GM12878 (cell line): Measurements from ENCODE around the gene TTC33. TPM values are rescaled to one million over a fixed set of nuclear protein-coding genes. Genes with fewer than 3 reads are reported as not detected.

Experiments
- ATAC-seq: fragments of 200-7000 bp; cut with Tn5 transposase; 3 replicates; pipeline ENCODE4 v1.9.1; 2020; ENCODE audit warnings: mild to moderate bottlenecking, moderate library complexity
- BruUV-seq: library from RNA; stranded (reverse); fragments of 400-500 nt; replicated peaks from 2 replicates; lab custom pipeline; 2021; lab: Mats Ljungman, UMichigan
- CTCF ChIA-PET: fragments of 300-600 bp; sonication (Branson Sonifier 250); formaldehyde crosslinking; extraction: SDS; loops from one replicate; lab custom pipeline; 2021; ENCODE audit warnings: inconsistent platforms; lab: Yijun Ruan, JAX
- POLR2A ChIA-PET: fragments of 350-600 bp; formaldehyde crosslinking; extraction: SDS; loops from one replicate; lab custom pipeline; 2021; ENCODE audit warnings: inconsistent platforms; lab: Charles Lee
- RAD21 ChIA-PET: fragments of 300-600 bp; sonication (Branson Sonifier 250); formaldehyde crosslinking; loops from one replicate; lab custom pipeline; 2023; ENCODE audit warnings: antibody characterized with exemption; ENCODE audit not compliant: unreplicated experiment; lab: Charles Lee
- SMC1A ChIA-PET: fragments of 300-600 bp; sonication (Branson Sonifier 250); formaldehyde crosslinking; loops from one replicate; lab custom pipeline; 2023; ENCODE audit not compliant: unreplicated experiment, uncharacterized antibody; lab: Charles Lee
- DNase-seq: peaks from one replicate; pipeline ENCODE4 v3.0.0-alpha.2; 2011; ENCODE audit warnings: low read depth, low spot score
- FAIRE-seq: peaks from 3 replicates; lab custom pipeline; 2011; peaks lifted over from hg19 to GRCh38; lab: Jason Lieb, UNC
- H2AFZ ChIP-seq: 2 replicates; pipeline ENCODE4 v1.6.0; 2011; ENCODE audit warnings: low read depth, low read length, control low read depth; ENCODE audit not compliant: control insufficient read depth
- H3K27ac ChIP-seq: 2 replicates; pipeline ENCODE4 v1.5.1; 2011; ENCODE audit warnings: control low read depth; ENCODE audit not compliant: control insufficient read depth, insufficient read depth
- H3K27me3 ChIP-seq, 2 experiments: replicated peaks in 1 of 2; 2 replicates each; pipeline versions ENCODE4 v1.6.0 to v1.6.1; 2011; ENCODE audit warnings: low read length in 1 of 2; ENCODE audit not compliant: control insufficient read depth in 2 of 2, insufficient read depth in 2 of 2
- H3K36me3 ChIP-seq, 2 experiments: 2 replicates each; pipeline ENCODE4 v1.5.1; 2011; ENCODE audit warnings: low read length in 1 of 2; ENCODE audit not compliant: control insufficient read depth in 2 of 2, insufficient read depth in 2 of 2
- H3K4me1 ChIP-seq: 2 replicates; pipeline ENCODE4 v1.6.1; 2011; ENCODE audit warnings: mild to moderate bottlenecking, low read length, moderate library complexity, mixed read lengths; ENCODE audit not compliant: control insufficient read depth, insufficient read depth
- H3K4me2 ChIP-seq: 2 replicates; pipeline ENCODE4 v1.6.0; 2011; ENCODE audit warnings: control low read depth; ENCODE audit not compliant: control insufficient read depth, insufficient read depth
- H3K4me3 ChIP-seq: fragments of 200-600 bp; sonication (generic); 2 replicates; pipeline ENCODE4 v1.5.1; 2016
- H3K79me2 ChIP-seq: 2 replicates; pipeline ENCODE4 v1.6.0; 2011; ENCODE audit warnings: low read length; ENCODE audit not compliant: control insufficient read depth, insufficient read depth
- H3K9ac ChIP-seq: 2 replicates; pipeline ENCODE4 v1.8.0; 2011; ENCODE audit warnings: low read length, control low read depth, mixed read lengths; ENCODE audit not compliant: control insufficient read depth, insufficient read depth
- H3K9me3 ChIP-seq: replicated peaks from 3 replicates; pipeline ENCODE4 v1.5.1; 2011; ENCODE audit warnings: mild to moderate bottlenecking, low read length; ENCODE audit not compliant: control insufficient read depth, insufficient read depth
- H4K20me1 ChIP-seq: 2 replicates; pipeline ENCODE4 v1.6.0; 2011; ENCODE audit not compliant: control insufficient read depth, insufficient read depth
- BMI1 ChIP-seq: fragments of 450-650 bp; IDR thresholded peaks from 2 replicates; pipeline ENCODE4 v1.6.1; 2016; ENCODE audit warnings: mild to moderate bottlenecking, moderate library complexity, borderline replicate concordance
- CBX5 ChIP-seq: sonication (generic); IDR thresholded peaks from 2 replicates; pipeline ENCODE4 v1.6.1; 2016; ENCODE audit warnings: low read depth, moderate library complexity, mild to moderate bottlenecking, inconsistent platforms
- CEBPB ChIP-seq, 2 experiments: fragments of 150-350 bp in 1 of 2; IDR thresholded peaks; 2 replicates each; pipeline ENCODE4 v1.6.1; 2012 to 2014; ENCODE audit warnings: low read depth in 2 of 2, low read length in 2 of 2, borderline replicate concordance in 1 of 2, inconsistent platforms in 1 of 2
- CHD1 ChIP-seq: IDR thresholded peaks from 2 replicates; pipeline ENCODE4 v1.6.1; 2012; ENCODE audit warnings: low read depth, low read length, improper control_type of control experiment
- DPF2 ChIP-seq: fragments of 450-650 bp; IDR thresholded peaks from 2 replicates; pipeline ENCODE4 v1.6.1; 2017; ENCODE audit warnings: mild to moderate bottlenecking
- EED ChIP-seq: sonication (generic); IDR thresholded peaks from 2 replicates; pipeline ENCODE4 v1.6.1; 2016; ENCODE audit warnings: antibody characterized with exemption, low read depth
- EZH2 ChIP-seq: IDR thresholded peaks from 2 replicates; pipeline ENCODE4 v1.6.1; 2012; ENCODE audit warnings: low read depth, mild to moderate bottlenecking, control low read depth, inconsistent platforms, low read length, borderline replicate concordance; ENCODE audit not compliant: control insufficient read depth
- FOXK2 ChIP-seq: fragments of 450-650 bp; IDR thresholded peaks from 2 replicates; pipeline ENCODE4 v1.6.1; 2017; ENCODE audit warnings: mild to moderate bottlenecking, moderate library complexity
- JUNB ChIP-seq: IDR thresholded peaks from 2 replicates; pipeline ENCODE4 v1.6.1; 2016; ENCODE audit warnings: antibody characterized with exemption, mild to moderate bottlenecking
- MEF2A ChIP-seq: IDR thresholded peaks from 2 replicates; pipeline ENCODE4 v1.6.1; 2011; ENCODE audit warnings: low read depth, mild to moderate bottlenecking, low read length, moderate library complexity; ENCODE audit not compliant: insufficient read depth
- MXI1 ChIP-seq: fragments of 150-350 bp; IDR thresholded peaks from 2 replicates; pipeline ENCODE4 v1.6.1; 2011; ENCODE audit warnings: low read depth, mild to moderate bottlenecking, inconsistent platforms, low read length, improper control_type of control experiment
- NFIC ChIP-seq: IDR thresholded peaks from 2 replicates; pipeline ENCODE4 v1.6.1; 2012; ENCODE audit warnings: low read depth, mild to moderate bottlenecking, inconsistent platforms, low read length, moderate library complexity
- RAD21 ChIP-seq: IDR thresholded peaks from 2 replicates; pipeline ENCODE4 v1.6.1; 2011; ENCODE audit warnings: mild to moderate bottlenecking, low read depth, low read length, moderate library complexity; ENCODE audit not compliant: insufficient read depth
- RAD51 ChIP-seq: fragments of 450-650 bp; IDR thresholded peaks from 2 replicates; pipeline ENCODE4 v1.6.1; 2016; ENCODE audit warnings: moderate library complexity, mild to moderate bottlenecking, inconsistent platforms
- RFX5 ChIP-seq: IDR thresholded peaks from 2 replicates; pipeline ENCODE4 v1.6.1; 2011; ENCODE audit warnings: low read depth, low read length, improper control_type of control experiment
- STAT3 ChIP-seq: IDR thresholded peaks from 2 replicates; pipeline ENCODE4 v1.6.1; 2011; ENCODE audit warnings: low read depth, low read length, improper control_type of control experiment
- WGBS: methylation state at CpG from one replicate; pipeline ENCODE4 v1.1.6; 2016; ENCODE audit warnings: low lambda C conversion rate; ENCODE audit not compliant: insufficient replicate concordance, insufficient coverage; ENCODE audit errors: missing lambda C conversion rate; 5-methylcytosine and 5-hydroxymethylcytosine counted together
- in situ Hi-C: fragments of 300-500 bp; cut with MboI; formaldehyde crosslinking; loops from 9 replicates; pipeline ENCODE4 v1.14.3; 2018; ENCODE audit warnings: mixed read lengths
- intact Hi-C: fragments of 100-400 bp; cut with micrococcal nuclease; formaldehyde crosslinking; loops from one replicate; pipeline ENCODE4 v1.14.2; 2022; ENCODE audit not compliant: unreplicated experiment
- polyA plus RNA-seq, 11 experiments: library from polyadenylated mRNA; depleted of rRNA in 4 of 11; unstranded in 6 of 11; stranded (reverse) in 5 of 11; fragments of >200 nt; fragmentation: Nextera tagmentation in 4 of 11; fragmentation: Illumina TruSeq in 1 of 11; extraction: Ambion mirVana in 4 of 11; extraction: Trizol in 1 of 11; gene quantifications; 1 replicate in 1 of 11; 2 replicates in 10 of 11; pipeline versions ENCODE4 v1.2.1 to v1.2.3, GENCODE V29; 2011 to 2016; ENCODE audit warnings: inconsistent platforms in 2 of 11, missing spikeins in 2 of 11, low read depth in 1 of 11
- total RNA-seq, 4 experiments: library from RNA; depleted of rRNA in 3 of 4; stranded (reverse); fragments of >200 nt in 3 of 4; fragmentation: Illumina TruSeq in 1 of 4; extraction: Trizol in 1 of 4; gene quantifications; 2 replicates each; pipeline versions ENCODE4 v1.2.1 to v1.2.3, GENCODE V29; 2013 to 2021
- TF ChIP-seq, protein P1 (sequence below): fragments of 450-650 bp; IDR thresholded peaks from 2 replicates; pipeline ENCODE4 v1.6.1; 2017; ENCODE audit warnings: low read depth, mild to moderate bottlenecking, moderate library complexity
- TF ChIP-seq, protein P2 (sequence below): fragments of 450-650 bp; conservative IDR thresholded peaks from 2 replicates; pipeline ENCODE4 v1.6.1; 2017; ENCODE audit warnings: mild to moderate bottlenecking, moderate library complexity
- TF ChIP-seq, protein P3 (sequence below): fragments of 450-650 bp; IDR thresholded peaks from 2 replicates; pipeline ENCODE4 v1.6.1; 2017; ENCODE audit warnings: mild to moderate bottlenecking, low read depth, inconsistent platforms; ENCODE audit not compliant: poor library complexity, severe bottlenecking

TTC33 gene
- total and polyA plus RNA-seq, 10 of the 15 experiments (the other 5 are each of a cell fraction or from before 2014, with no cell fraction given) = 7.9 to 22.3 (median 14.6) TPM

DNA sequence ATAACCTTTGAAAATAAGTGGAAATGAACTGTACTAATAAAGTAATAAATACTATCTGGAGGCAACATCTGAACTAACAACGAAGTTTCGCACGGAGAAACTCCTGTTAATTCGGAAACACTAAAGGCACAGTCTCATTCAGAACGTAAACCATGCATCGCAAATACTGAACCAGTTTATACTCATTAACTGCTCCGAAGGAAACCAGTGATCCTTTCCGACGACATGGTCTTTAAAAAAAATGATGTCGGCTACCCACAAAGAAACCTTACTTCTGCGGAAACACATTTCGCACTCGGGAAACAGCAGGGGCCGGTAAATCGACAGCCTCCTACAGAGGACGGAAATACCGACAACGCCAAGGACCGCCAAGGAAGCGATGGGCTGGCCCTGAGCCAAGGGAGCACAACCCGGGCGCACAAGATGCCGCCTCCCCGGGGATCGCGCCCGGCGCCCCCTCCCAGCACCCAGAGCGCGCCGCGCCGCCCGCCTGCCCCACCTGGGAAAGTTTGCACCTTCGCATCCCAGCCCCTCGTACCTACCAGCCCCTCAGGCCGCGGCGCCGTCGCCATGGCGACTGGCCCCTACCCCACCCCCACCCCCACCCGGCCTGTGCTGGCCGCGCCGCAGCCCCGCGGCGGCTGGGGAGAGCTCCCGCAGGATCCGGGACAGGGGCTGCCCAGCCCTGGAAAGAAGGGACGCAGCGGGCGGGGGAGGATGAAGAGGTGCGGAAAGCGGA, 41.7 kb upstream of the TTC33 start:
- H3K27me3 ChIP-seq = peaks cover 0 to 1% of the 10 kb centered on the region in 2 experiments; a peak in 1 of 4 replicates
- under 1% methylated on average over 43 of the region's 56 CpGs for WGBS
- POLR2A ChIA-PET = no interaction called here
- H3K9ac ChIP-seq = peak overlapping the region; percentile 79
- no peak overlapping the region; the same call in none of the 2 replicates for H3K27ac ChIP-seq
- peak overlapping the region; percentile 84 for H3K4me3 ChIP-seq
- peak; percentile 16 for DNase-seq
- H4K20me1 ChIP-seq = no peaks in the 10 kb centered on the region
- in situ Hi-C loops (no loop called here), intact Hi-C loops (loop anchor here (1.0 kb wide), 1 partner anchor 42 kb away; the partner anchor contains the start of gene TTC33)
- SMC1A ChIA-PET = no interaction called here
- RAD21 ChIA-PET = no interaction called here
- peak overlapping the region; percentile 90 for H2AFZ ChIP-seq
- ATAC-seq = peak; percentile 65
- no peaks in the 10 kb centered on the region for H3K9me3 ChIP-seq
- no peaks in the 10 kb centered on the region for H3K4me1 ChIP-seq
- CTCF ChIA-PET = interaction anchor here (0.6 to 0.8 kb wide), 2 partner anchors 9 to 39 kb away, joined by 3 read pairs; no protein-coding TSS in a partner anchor
- no peak for FAIRE-seq
- H3K36me3 ChIP-seq = no peaks in the 10 kb centered on the region
- H3K79me2 ChIP-seq = peaks cover 39% of the 10 kb centered on the region
- peak overlapping the region; percentile 80 for H3K4me2 ChIP-seq
- no TSS peak for BruUV-seq
- TF ChIP-seq BMI1 (0 out of 2 replicates have a peak, but pooled peaks have one; percentile 40), CEBPB (IDR thresholded peaks at IDR 0.05; ENCODE audit: borderline replicate concordance in 1 of 2, low read depth in 2 of 2, low read length in 2 of 2) (no peak), MXI1 (0 out of 2 replicates have a peak, but pooled peaks have one; percentile 7), CHD1 (no peak), STAT3 (no peak), JUNB (no peak), DPF2 (peak; percentile 21; the same call in 1 of the 2 replicates), NFIC (no peak), EZH2 (no peak), RFX5 (no peak), CBX5 (no peak), EED (no peak), RAD21 (no peak), FOXK2 (no peak), MEF2A (no peak), RAD51 (no peak)
- TF ChIP-seq, protein P1, sequence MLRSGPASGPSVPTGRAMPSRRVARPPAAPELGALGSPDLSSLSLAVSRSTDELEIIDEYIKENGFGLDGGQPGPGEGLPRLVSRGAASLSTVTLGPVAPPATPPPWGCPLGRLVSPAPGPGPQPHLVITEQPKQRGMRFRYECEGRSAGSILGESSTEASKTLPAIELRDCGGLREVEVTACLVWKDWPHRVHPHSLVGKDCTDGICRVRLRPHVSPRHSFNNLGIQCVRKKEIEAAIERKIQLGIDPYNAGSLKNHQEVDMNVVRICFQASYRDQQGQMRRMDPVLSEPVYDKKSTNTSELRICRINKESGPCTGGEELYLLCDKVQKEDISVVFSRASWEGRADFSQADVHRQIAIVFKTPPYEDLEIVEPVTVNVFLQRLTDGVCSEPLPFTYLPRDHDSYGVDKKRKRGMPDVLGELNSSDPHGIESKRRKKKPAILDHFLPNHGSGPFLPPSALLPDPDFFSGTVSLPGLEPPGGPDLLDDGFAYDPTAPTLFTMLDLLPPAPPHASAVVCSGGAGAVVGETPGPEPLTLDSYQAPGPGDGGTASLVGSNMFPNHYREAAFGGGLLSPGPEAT = no peak
- TF ChIP-seq, protein P2, sequence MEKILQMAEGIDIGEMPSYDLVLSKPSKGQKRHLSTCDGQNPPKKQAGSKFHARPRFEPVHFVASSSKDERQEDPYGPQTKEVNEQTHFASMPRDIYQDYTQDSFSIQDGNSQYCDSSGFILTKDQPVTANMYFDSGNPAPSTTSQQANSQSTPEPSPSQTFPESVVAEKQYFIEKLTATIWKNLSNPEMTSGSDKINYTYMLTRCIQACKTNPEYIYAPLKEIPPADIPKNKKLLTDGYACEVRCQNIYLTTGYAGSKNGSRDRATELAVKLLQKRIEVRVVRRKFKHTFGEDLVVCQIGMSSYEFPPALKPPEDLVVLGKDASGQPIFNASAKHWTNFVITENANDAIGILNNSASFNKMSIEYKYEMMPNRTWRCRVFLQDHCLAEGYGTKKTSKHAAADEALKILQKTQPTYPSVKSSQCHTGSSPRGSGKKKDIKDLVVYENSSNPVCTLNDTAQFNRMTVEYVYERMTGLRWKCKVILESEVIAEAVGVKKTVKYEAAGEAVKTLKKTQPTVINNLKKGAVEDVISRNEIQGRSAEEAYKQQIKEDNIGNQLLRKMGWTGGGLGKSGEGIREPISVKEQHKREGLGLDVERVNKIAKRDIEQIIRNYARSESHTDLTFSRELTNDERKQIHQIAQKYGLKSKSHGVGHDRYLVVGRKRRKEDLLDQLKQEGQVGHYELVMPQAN = 0 out of 2 replicates have a peak, but pooled peaks have one; percentile 42
- TF ChIP-seq, protein P3, sequence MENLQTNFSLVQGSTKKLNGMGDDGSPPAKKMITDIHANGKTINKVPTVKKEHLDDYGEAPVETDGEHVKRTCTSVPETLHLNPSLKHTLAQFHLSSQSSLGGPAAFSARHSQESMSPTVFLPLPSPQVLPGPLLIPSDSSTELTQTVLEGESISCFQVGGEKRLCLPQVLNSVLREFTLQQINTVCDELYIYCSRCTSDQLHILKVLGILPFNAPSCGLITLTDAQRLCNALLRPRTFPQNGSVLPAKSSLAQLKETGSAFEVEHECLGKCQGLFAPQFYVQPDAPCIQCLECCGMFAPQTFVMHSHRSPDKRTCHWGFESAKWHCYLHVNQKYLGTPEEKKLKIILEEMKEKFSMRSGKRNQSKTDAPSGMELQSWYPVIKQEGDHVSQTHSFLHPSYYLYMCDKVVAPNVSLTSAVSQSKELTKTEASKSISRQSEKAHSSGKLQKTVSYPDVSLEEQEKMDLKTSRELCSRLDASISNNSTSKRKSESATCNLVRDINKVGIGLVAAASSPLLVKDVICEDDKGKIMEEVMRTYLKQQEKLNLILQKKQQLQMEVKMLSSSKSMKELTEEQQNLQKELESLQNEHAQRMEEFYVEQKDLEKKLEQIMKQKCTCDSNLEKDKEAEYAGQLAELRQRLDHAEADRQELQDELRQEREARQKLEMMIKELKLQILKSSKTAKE = no peak
